RWPE2 (cell line): Measurements from ENCODE around the gene SLX4IP.

Source experiments
- ATAC-seq: fragments of 200-7000 bp; cut with Tn5 transposase; 3 replicates; pipeline ENCODE4 v1.9.1; 2021; ENCODE audit warnings: low read depth
- DNase-seq: peaks from one replicate; pipeline ENCODE4 v3.0.0-alpha.2; 2020; ENCODE audit warnings: low spot score
- H3K27ac ChIP-seq: fragments of 450-650 bp; 2 replicates; pipeline ENCODE4 v1.5.1; 2017; ENCODE audit warnings: mild to moderate bottlenecking; ENCODE audit not compliant: poor library complexity, severe bottlenecking
- H3K27me3 ChIP-seq: fragments of 250-450 bp; sonication (Bioruptor Pico); 2 replicates; pipeline ENCODE4 v1.5.1; 2021; ENCODE audit warnings: mild to moderate bottlenecking, moderate library complexity; ENCODE audit not compliant: insufficient read depth, poor library complexity, severe bottlenecking
- H3K36me3 ChIP-seq: fragments of 250-450 bp; sonication (Bioruptor Pico); 2 replicates; pipeline ENCODE4 v1.5.1; 2020; ENCODE audit warnings: low read depth, mild to moderate bottlenecking, moderate library complexity
- H3K4me1 ChIP-seq: fragments of 250-450 bp; sonication (Bioruptor Pico); 2 replicates; pipeline ENCODE4 v1.5.1; 2021; ENCODE audit warnings: mild to moderate bottlenecking, moderate library complexity; ENCODE audit not compliant: insufficient read depth, poor library complexity, severe bottlenecking
- H3K4me3 ChIP-seq: fragments of 250-450 bp; sonication (Bioruptor Pico); 2 replicates; pipeline ENCODE4 v1.5.1; 2021; ENCODE audit warnings: mild to moderate bottlenecking, moderate library complexity; ENCODE audit not compliant: severe bottlenecking
- H3K9me3 ChIP-seq: fragments of 250-450 bp; sonication (Bioruptor Pico); 2 replicates; pipeline ENCODE4 v1.5.1; 2021; ENCODE audit warnings: mild to moderate bottlenecking, moderate library complexity; ENCODE audit not compliant: severe bottlenecking
- TF ChIP-seq, protein P1 (sequence below): fragments of 450-650 bp; IDR thresholded peaks from one replicate; pipeline ENCODE4 v1.5.1; 2017; ENCODE audit warnings: mild to moderate bottlenecking, moderate library complexity; ENCODE audit not compliant: poor library complexity, severe bottlenecking

The SLX4IP gene

DNA sequence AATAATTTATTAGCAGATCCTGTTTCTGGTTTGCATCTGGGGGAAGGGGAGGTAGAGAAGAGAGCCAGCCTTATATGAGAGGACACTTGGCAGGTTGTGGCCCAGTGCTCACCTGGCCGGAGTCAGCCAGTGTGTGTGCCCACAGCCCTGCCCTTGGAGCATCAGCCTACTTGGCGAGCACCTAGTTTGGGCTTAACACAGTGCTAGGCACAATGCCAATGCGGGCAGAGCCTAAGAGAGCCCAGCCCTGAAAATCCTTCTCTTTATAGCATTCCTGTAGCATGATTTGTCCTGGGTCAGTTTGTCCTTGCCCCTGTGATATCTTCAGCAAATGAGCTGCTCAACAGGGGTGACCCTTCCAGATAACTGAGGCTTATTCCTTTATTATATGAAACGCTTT, 73.0 kb downstream of the SLX4IP start:
- Histone ChIP-seq H3K9me3 (no peaks in the 10 kb centered on the region), H3K36me3 (no peaks in the 10 kb centered on the region), H3K4me1 (peaks cover 48% of the 10 kb centered on the region), H3K4me3 (no peak overlapping the region), H3K27me3 (no peaks in the 10 kb centered on the region), H3K27ac (no peak overlapping the region)
- TF ChIP-seq, protein P1, sequence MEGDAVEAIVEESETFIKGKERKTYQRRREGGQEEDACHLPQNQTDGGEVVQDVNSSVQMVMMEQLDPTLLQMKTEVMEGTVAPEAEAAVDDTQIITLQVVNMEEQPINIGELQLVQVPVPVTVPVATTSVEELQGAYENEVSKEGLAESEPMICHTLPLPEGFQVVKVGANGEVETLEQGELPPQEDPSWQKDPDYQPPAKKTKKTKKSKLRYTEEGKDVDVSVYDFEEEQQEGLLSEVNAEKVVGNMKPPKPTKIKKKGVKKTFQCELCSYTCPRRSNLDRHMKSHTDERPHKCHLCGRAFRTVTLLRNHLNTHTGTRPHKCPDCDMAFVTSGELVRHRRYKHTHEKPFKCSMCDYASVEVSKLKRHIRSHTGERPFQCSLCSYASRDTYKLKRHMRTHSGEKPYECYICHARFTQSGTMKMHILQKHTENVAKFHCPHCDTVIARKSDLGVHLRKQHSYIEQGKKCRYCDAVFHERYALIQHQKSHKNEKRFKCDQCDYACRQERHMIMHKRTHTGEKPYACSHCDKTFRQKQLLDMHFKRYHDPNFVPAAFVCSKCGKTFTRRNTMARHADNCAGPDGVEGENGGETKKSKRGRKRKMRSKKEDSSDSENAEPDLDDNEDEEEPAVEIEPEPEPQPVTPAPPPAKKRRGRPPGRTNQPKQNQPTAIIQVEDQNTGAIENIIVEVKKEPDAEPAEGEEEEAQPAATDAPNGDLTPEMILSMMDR: no peak
- ATAC-seq (no peak), DNase-seq (no peak)

DNA sequence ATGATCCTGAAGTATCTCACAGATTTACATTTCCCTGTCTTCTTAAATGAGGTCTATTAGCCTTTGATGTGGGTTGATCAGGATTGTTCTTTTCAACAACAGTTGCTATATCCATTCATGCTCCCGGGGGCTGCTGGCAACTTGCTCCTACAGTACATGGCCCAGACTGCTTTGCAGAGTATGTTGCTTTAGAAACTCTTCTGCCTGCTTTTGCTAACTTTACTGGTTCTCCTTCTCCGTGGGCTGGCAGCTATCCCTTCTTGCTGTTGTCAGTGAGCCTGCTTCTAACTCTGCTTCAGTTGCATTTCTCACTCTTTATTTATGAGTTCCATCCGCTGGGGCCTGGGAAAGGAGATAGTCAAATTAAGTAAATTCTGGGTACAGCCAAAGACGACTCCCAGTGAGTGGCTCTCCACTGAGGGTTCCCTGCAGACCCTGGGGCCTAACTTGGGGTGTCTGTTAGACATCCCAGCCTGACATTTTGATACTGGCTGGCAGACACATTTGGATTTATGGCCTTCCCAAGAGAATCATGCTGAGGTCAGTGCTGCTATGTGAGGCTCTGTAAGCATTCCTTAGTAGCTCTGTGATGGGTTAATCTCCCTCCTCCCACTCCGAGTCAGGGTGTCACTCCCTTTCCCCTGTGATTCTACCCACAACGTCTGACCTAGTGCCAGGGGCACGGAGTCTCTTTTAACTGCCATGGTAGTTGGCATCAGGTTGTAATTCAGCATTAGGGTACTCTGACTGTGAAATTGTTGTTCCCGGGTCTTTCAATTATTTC, 73.6 kb downstream of the SLX4IP start:
- Histone ChIP-seq H3K36me3 (no peaks in the 10 kb centered on the region), H3K9me3 (no peaks in the 10 kb centered on the region), H3K4me3 (no peak overlapping the region), H3K27me3 (no peaks in the 10 kb centered on the region), H3K27ac (no peak overlapping the region), H3K4me1 (peaks cover 48% of the 10 kb centered on the region)
- TF ChIP-seq, protein P1: no peak
- DNase-seq (no peak), ATAC-seq (no peak)

DNA sequence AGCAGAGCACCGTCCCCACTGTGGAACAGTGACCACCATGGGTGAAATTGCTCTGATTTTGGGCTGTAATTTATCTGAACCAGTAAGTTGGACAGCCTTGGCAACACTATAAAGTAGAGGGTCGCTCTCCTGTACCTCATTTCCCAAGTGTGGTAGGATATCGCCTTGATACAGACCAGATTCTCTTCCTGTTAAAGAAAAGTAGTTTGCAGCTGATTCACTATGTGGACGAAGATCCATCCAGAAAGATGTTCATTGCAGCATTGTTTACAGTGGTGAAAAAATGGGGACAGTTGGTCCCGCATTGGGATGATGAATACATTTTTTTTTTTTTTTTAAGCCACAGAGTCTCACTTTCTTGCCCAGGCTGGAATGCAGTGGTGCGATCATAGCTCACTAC, 74.3 kb downstream of the SLX4IP start:
- DNase-seq (no peak), ATAC-seq (no peak)
- Histone ChIP-seq H3K27ac (no peak overlapping the region), H3K36me3 (no peaks in the 10 kb centered on the region), H3K27me3 (no peaks in the 10 kb centered on the region), H3K4me3 (no peak overlapping the region), H3K9me3 (no peaks in the 10 kb centered on the region), H3K4me1 (peaks cover 53% of the 10 kb centered on the region)
- TF ChIP-seq, protein P1: no peak

DNA sequence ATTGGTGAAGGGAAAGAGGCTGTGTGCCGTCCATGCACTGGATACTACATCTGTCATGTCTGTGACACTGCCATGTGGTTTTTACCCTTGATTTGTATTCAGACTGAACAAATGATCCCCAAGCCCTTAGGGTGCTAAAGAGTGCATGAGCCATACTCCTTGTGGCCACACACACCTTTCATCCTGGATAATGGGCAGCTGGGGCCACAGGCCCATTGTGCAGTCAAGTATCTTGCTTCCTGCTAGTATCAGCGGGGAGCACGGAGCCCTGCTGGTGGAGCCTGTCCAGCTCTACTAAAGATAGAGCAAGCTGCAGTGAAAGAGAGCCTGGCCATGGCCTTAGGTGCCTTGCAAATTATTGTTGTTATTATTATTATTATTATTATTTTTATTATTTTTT, 75.1 kb downstream of the SLX4IP start:
- H3K4me1 ChIP-seq: peaks cover 48% of the 10 kb centered on the region
- ATAC-seq (no peak), DNase-seq (no peak)
- TF ChIP-seq, protein P1: no peak
- no peaks in the 10 kb centered on the region for H3K36me3 ChIP-seq
- H3K9me3 ChIP-seq: no peaks in the 10 kb centered on the region
- H3K4me3 ChIP-seq: no peak overlapping the region
- no peaks in the 10 kb centered on the region for H3K27me3 ChIP-seq
- peak overlapping the region; percentile 79 for H3K27ac ChIP-seq

DNA sequence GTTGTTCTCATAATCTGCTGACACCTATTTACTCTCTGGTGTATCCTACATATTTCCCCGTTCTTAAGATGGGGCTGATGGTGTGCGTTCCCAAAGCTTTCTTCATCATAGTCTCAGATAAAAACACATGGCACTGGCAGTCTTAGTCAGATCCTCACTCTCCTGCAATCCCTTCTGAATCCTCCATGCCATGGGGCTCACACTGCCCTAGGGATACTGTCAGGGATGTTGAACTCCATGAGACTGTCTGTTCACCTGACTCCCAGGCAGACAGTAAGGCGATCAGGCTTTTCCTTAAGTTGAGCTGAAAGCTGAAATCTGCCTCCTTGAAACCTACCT, 76.0 kb downstream of the SLX4IP start:
- H3K4me1 ChIP-seq: peaks cover 39% of the 10 kb centered on the region
- ATAC-seq (peak; percentile 72), DNase-seq (no peak)
- H3K27me3 ChIP-seq: no peaks in the 10 kb centered on the region
- H3K27ac ChIP-seq: peak overlapping the region; percentile 79
- no peak overlapping the region for H3K4me3 ChIP-seq
- no peaks in the 10 kb centered on the region for H3K9me3 ChIP-seq
- no peaks in the 10 kb centered on the region for H3K36me3 ChIP-seq
- TF ChIP-seq, protein P1: no peak
